ENCODE measurements around the gene PLEKHJ1.

GRCh38 chr19:2274931-2275535 lies 38.9 kb upstream of the PLEKHJ1 start:
- no peak for TF ChIP-seq SP1 (IDR thresholded peaks at IDR 0.05)
- no peak for TF ChIP-seq FOXA1 (IDR thresholded peaks at IDR 0.05)
- TF ChIP-seq FOXM1 (IDR thresholded peaks at IDR 0.05; ENCODE audit: borderline replicate concordance): no peak
- TF ChIP-seq PKNOX1 (IDR thresholded peaks at IDR 0.05): no peak
- TF ChIP-seq TARDBP (IDR thresholded peaks at IDR 0.05): no peak
- no peak; the same call in 1 of the 2 replicates for TF ChIP-seq ZNF384 (IDR thresholded peaks at IDR 0.05)
- TF ChIP-seq ARNT (IDR thresholded peaks at IDR 0.05): no peak
- TF ChIP-seq CTBP1 (IDR thresholded peaks at IDR 0.05; ENCODE audit: borderline replicate concordance): no peak
- TF ChIP-seq ELF4 (IDR thresholded peaks at IDR 0.05): no peak
